SJCRH30 (cell line): ENCODE measurements around the gene HSD17B10. TPM values are rescaled to one million over a fixed set of nuclear protein-coding genes. Genes with fewer than 3 reads are reported as not detected.
"Not testable (repeated sequence)": the region's sequence is repeated elsewhere in the genome, so short reads cannot be mapped to it uniquely, and the experiment has no call there.

Experiments
- DNase-seq, 2 experiments: peaks; one replicate each; pipeline ENCODE4 v3.0.0-alpha.2; 2015 to 2020
- H3K27ac ChIP-seq: fragments of 250-450 bp; sonication (Bioruptor Pico); 2 replicates; pipeline ENCODE4 v1.5.1; 2020; ENCODE audit warnings: mild to moderate bottlenecking, moderate library complexity
- H3K27me3 ChIP-seq: fragments of 250-450 bp; sonication (Bioruptor Pico); 2 replicates; pipeline ENCODE4 v1.5.1; 2020; ENCODE audit warnings: mild to moderate bottlenecking, moderate library complexity
- H3K36me3 ChIP-seq: fragments of 250-450 bp; sonication (Bioruptor Pico); 2 replicates; pipeline ENCODE4 v1.5.1; 2020; ENCODE audit warnings: mild to moderate bottlenecking, moderate library complexity
- H3K4me1 ChIP-seq: fragments of 250-450 bp; sonication (Bioruptor Pico); 2 replicates; pipeline ENCODE4 v1.5.1; 2020; ENCODE audit warnings: mild to moderate bottlenecking, moderate library complexity
- H3K4me3 ChIP-seq: fragments of 250-450 bp; sonication (Bioruptor Pico); 2 replicates; pipeline ENCODE4 v1.5.1; 2020; ENCODE audit warnings: mild to moderate bottlenecking, moderate library complexity
- H3K9me3 ChIP-seq: fragments of 250-450 bp; sonication (Bioruptor Pico); replicated peaks from 2 replicates; pipeline ENCODE4 v1.5.1; 2020; ENCODE audit warnings: mild to moderate bottlenecking, moderate library complexity
- total RNA-seq: library from RNA; depleted of rRNA; stranded (reverse); fragments of >200 nt; shearing (Covaris generic); gene quantifications from 2 replicates; pipeline ENCODE4 v1.2.3, GENCODE V29; 2014; rRNA removed

HSD17B10 gene
- total RNA-seq, 1 experiment from 2014 or later = 95.4 TPM

GRCh38 chrX:53420351-53420750 lies 13.8 kb downstream of the HSD17B10 start:
- not testable (repeated sequence) for H3K27ac ChIP-seq, H3K4me3 ChIP-seq, H3K4me1 ChIP-seq, H3K27me3 ChIP-seq, DNase-seq, H3K9me3 ChIP-seq, H3K36me3 ChIP-seq

GRCh38 chrX:53412446-53412845 lies 21.7 kb downstream of the HSD17B10 start:
- Histone ChIP-seq H3K4me1 (no peaks in the 10 kb centered on the region), H3K27me3 (no peaks in the 10 kb centered on the region), H3K4me3 (no peak overlapping the region), H3K27ac (no peak overlapping the region), H3K9me3 (no peaks in the 10 kb centered on the region), H3K36me3 (peaks cover 2% of the 10 kb centered on the region; the same call in 1 of the 2 replicates)
- no peak for DNase-seq

- Histone ChIP-seq H3K9me3 (no peaks in the 10 kb centered on the region), H3K27ac (no peak overlapping the region), H3K4me1 (no peaks in the 10 kb centered on the region), H3K36me3 (0 out of 2 replicates have a peak, but pooled peaks cover 3% of the 10 kb centered on the region), H3K4me3 (no peak overlapping the region), H3K27me3 (no peaks in the 10 kb centered on the region)
- DNase-seq = no peak
These were observed 30.6 kb downstream of the HSD17B10 start for GRCh38 chrX:53403535-53403934.

GRCh38 chrX:53398216-53398615 lies 36.0 kb downstream of the HSD17B10 start:
- DNase-seq = no peak

GRCh38 chrX:53395605-53396298 lies 38.4 kb downstream of the HSD17B10 start:
- no peak overlapping the region for H3K4me3 ChIP-seq
- H3K27ac ChIP-seq = no peak overlapping the region
- no peak for DNase-seq
- H3K36me3 ChIP-seq = peaks cover 2% of the 10 kb centered on the region; the same call in 1 of the 2 replicates
- H3K9me3 ChIP-seq = no peaks in the 10 kb centered on the region
- H3K27me3 ChIP-seq = no peaks in the 10 kb centered on the region
- H3K4me1 ChIP-seq = no peaks in the 10 kb centered on the region

More at GRCh38 chrX:53398216-53398615, 36.0 kb downstream of the HSD17B10 start:
- Histone ChIP-seq H3K27me3 (no peaks in the 10 kb centered on the region), H3K27ac (no peak overlapping the region), H3K4me1 (no peaks in the 10 kb centered on the region), H3K4me3 (no peak overlapping the region), H3K36me3 (peaks cover 5% of the 10 kb centered on the region; the same call in 1 of the 2 replicates), H3K9me3 (no peaks in the 10 kb centered on the region)

GRCh38 chrX:53383376-53384076 lies 50.6 kb downstream of the HSD17B10 start:
- Histone ChIP-seq H3K4me3 (no peak overlapping the region), H3K9me3 (no peaks in the 10 kb centered on the region), H3K27ac (no peak overlapping the region), H3K4me1 (no peaks in the 10 kb centered on the region), H3K27me3 (no peaks in the 10 kb centered on the region), H3K36me3 (no peaks in the 10 kb centered on the region)
- DNase-seq = no peak

Other genes with a start within 250 kb of the HSD17B10 start
- gene KDM5C, start 209.2 kb downstream of the HSD17B10 start, total RNA-seq = 38.7 and 48.7 TPM in 2 replicates
- 1.8 and 2.2 TPM in 2 replicates for gene IQSEC2, start 152.8 kb downstream of the HSD17B10 start, total RNA-seq
- gene SMC1A, start 11.7 kb downstream of the HSD17B10 start, total RNA-seq = 58.6 and 58.8 TPM in 2 replicates
- 0.32 and 0.33 TPM in 2 replicates for gene RIBC1, start 11.5 kb downstream of the HSD17B10 start, total RNA-seq